Right atrium auricular region (tissue), 2 donors: ENCODE data around the gene COX5A. TPM values are rescaled to one million over a fixed set of nuclear protein-coding genes. Genes with fewer than 3 reads are reported as not detected.
A peak's percentile ranks its signal among the peaks of the same experiment; 100 is the strongest.

Experiments used
- DNase-seq: peaks from one replicate; pipeline ENCODE4 v3.0.0-alpha.2; 2019; ENCODE audit warnings: low spot score
- H3K27ac ChIP-seq, 2 donors: fragments of 200-600 bp; sonication (generic); 1 replicate in 1 of 2; 2 replicates in 1 of 2; pipeline ENCODE4 v1.5.1; 2016 to 2019
- H3K27me3 ChIP-seq, 2 donors: fragments of 200-600 bp; sonication (generic); one replicate each; pipeline versions ENCODE4 v1.5.1 to v1.6.0; 2017 to 2019
- H3K36me3 ChIP-seq: fragments of 200-600 bp; sonication (generic); one replicate; pipeline ENCODE4 v1.5.1; 2016
- H3K4me1 ChIP-seq, 2 donors: fragments of 200-600 bp; sonication (generic); one replicate each; pipeline versions ENCODE4 v1.5.1 to v1.6.0; 2017 to 2019
- H3K4me3 ChIP-seq, 2 donors: fragments of 200-600 bp; sonication (generic); 1 replicate in 1 of 2; 2 replicates in 1 of 2; pipeline ENCODE4 v1.5.1; 2017 to 2019; ENCODE audit warnings: mild to moderate bottlenecking in 1 of 2, moderate library complexity in 1 of 2
- H3K9me3 ChIP-seq, 2 donors: fragments of 200-600 bp; sonication (generic); one replicate each; pipeline ENCODE4 v1.5.1; 2019
- total RNA-seq, 2 donors: library from RNA; depleted of rRNA; stranded (reverse); fragments of >200 nt; gene quantifications; one replicate each; pipeline ENCODE4 v1.1.0, GENCODE V29; 2016
- TF ChIP-seq, protein P1 (sequence below), 2 donors: fragments of 200-600 bp; sonication (generic); IDR thresholded peaks; one replicate each; pipeline ENCODE4 v1.5.1; 2019; ENCODE audit warnings: antibody characterized with exemption in 2 of 2

COX5A gene
- total RNA-seq, 2 donors from 2014 or later, result 399 to 869 TPM

DNA sequence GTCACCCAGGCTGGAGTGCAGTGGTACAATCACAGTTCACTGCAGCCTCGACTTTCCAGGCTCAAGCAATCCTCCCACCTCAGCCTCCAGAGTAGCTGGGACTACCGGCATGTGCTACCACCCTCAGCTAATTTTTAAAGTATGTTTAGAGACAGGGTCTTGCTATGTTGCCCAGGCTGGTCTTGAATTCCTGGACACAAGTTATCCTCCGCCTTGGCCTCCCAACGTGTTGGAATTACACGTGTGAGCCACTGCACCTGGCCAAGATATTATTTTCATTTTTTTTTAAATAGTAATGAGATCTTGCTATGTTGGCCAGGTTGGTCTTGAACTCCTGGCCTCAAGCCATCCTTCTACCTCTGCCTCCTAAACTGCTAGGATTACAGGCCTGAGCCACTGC lies 52.4 kb downstream of the COX5A start:
- Histone ChIP-seq H3K9me3 (no peaks in the 10 kb centered on the region), H3K4me1 (peaks cover 0 to 16% of the 10 kb centered on the region in 2 donors), H3K27ac (no peak overlapping the region), H3K27me3 (no peaks in the 10 kb centered on the region), H3K4me3 (no peak overlapping the region), H3K36me3 (no peaks in the 10 kb centered on the region)
- TF ChIP-seq, protein P1, sequence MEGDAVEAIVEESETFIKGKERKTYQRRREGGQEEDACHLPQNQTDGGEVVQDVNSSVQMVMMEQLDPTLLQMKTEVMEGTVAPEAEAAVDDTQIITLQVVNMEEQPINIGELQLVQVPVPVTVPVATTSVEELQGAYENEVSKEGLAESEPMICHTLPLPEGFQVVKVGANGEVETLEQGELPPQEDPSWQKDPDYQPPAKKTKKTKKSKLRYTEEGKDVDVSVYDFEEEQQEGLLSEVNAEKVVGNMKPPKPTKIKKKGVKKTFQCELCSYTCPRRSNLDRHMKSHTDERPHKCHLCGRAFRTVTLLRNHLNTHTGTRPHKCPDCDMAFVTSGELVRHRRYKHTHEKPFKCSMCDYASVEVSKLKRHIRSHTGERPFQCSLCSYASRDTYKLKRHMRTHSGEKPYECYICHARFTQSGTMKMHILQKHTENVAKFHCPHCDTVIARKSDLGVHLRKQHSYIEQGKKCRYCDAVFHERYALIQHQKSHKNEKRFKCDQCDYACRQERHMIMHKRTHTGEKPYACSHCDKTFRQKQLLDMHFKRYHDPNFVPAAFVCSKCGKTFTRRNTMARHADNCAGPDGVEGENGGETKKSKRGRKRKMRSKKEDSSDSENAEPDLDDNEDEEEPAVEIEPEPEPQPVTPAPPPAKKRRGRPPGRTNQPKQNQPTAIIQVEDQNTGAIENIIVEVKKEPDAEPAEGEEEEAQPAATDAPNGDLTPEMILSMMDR (IDR thresholded peaks at IDR 0.05), result no peak
- DNase-seq, result no peak

DNA sequence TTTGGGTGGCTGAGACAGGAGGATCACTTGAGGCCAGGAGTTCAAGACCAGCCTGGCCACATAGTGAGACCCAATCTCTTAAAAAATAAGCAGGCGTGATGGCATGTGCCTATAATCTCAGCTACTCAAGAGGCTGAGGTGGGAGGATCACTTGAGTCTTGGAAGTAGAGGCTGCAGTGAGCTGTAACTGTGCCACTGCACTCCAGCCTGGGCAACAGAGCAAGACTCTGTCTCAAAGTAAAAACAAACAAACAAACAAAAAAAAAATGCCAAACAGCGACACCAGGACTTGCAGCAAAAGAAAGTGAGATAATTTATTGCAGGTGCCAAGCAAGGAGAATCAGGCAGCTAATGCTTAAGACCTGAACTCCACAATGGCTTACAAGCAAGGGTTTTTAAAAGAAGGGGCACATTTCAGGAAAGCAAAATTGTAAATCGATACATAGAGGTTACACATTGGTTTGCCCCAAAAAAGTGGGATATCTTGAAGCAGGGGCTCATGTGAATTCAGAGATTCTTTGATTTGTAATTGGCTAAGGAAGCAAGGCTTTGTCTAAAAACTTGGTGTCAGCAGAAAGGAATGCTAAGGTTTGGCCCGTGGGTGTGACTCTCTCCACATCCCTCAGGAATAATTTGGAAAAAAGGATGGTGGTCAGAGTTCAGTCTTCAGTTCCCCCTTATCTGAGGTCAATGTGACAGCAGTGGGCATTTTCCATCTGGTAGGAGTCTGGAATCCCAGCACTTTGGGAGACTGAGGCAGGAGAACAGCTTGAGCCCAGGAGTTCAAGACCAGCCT lies 53.2 kb downstream of the COX5A start:
- Histone ChIP-seq H3K9me3 (no peaks in the 10 kb centered on the region), H3K4me3 (no peak overlapping the region), H3K27ac (no peak overlapping the region), H3K27me3 (no peaks in the 10 kb centered on the region), H3K36me3 (no peaks in the 10 kb centered on the region), H3K4me1 (peaks cover 0 to 12% of the 10 kb centered on the region in 2 donors)
- no peak for DNase-seq
- TF ChIP-seq, protein P1 (IDR thresholded peaks at IDR 0.05), result no peak

DNA sequence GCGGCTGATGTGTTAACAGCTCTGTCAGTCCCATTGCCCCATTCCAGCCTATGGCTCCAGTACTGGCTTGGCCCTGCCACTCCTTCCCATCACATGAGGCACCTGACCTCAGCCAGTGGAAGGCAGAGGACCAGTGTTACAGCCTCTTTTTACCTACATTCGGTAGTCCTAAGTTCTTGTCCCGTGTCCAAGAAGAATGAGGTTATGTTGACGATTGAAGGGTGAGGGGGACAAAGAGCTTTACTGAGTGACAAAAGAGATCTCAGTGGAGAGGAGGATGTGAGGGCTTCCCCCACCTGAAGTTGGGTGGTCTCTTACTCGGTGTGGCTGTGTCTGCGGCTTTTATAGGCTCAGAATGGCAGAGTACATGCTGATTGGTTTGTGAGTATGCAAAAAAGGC lies 55.3 kb downstream of the COX5A start:
- no peaks in the 10 kb centered on the region for H3K4me1 ChIP-seq
- TF ChIP-seq, protein P1 (IDR thresholded peaks at IDR 0.05), result no peak
- no peaks in the 10 kb centered on the region for H3K36me3 ChIP-seq
- no peak for DNase-seq
- no peaks in the 10 kb centered on the region for H3K9me3 ChIP-seq
- no peak overlapping the region for H3K27ac ChIP-seq
- H3K27me3 ChIP-seq, result no peaks in the 10 kb centered on the region
- no peak overlapping the region for H3K4me3 ChIP-seq

DNA sequence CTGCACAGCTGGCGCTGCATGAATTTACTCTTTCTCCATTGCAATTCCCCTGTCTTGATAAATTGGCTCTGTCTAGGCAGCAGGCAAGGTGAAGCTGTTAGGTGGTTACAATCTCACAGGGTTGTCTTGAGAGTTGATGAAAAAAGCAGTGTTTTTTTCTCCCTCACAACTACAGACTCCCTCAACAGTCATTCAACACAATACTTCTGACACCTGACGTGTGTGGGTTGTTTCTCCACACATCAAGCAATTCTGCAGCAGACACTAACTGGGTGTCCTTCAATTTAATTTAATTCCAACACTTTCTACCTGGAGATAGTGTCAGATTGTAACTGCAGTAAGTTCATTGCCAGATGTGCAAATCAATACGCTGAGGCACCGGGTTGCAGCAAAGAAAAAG lies 59.6 kb downstream of the COX5A start:
- Histone ChIP-seq H3K4me3 (no peak overlapping the region), H3K27me3 (no peaks in the 10 kb centered on the region), H3K4me1 (peaks cover 0 to 6% of the 10 kb centered on the region in 2 donors), H3K27ac (no peak overlapping the region), H3K36me3 (no peaks in the 10 kb centered on the region), H3K9me3 (no peaks in the 10 kb centered on the region)
- TF ChIP-seq, protein P1 (IDR thresholded peaks at IDR 0.05), result no peak
- no peak for DNase-seq

DNA sequence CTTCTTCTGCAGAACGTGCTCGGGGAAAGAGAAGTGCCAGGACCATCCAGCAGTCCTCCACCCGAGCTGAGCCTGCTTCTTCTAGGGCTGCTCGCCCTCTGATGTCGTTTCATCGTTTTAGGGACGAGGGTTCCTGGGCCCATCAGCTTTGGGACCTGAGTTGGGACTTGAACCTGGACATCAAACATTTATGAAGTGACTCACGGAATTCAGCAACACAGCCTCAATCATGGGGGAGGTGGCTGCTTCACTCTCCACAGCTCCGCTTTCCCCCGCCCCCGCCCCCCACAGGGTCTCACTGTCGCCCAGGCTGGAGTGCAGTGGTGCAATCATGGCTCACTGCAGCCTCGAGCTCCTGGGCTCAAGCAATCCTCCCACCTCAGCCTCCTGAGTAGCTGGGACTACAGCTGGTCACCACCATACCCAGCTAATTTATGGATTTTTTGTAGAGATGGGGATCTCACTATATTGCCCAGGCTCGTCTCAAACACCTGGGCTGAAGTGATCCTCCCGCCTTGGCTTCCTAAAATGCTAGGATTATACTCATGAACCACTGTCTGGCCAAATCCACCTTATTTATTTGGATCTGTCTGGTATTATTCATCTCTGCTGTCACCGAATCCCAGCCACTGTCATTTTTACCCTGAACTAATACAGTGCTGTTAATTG lies 64.0 kb downstream of the COX5A start:
- Histone ChIP-seq H3K4me1 (peaks cover 0 to 44% of the 10 kb centered on the region in 2 donors), H3K9me3 (no peaks in the 10 kb centered on the region), H3K27ac (peak overlapping the region; percentile 76 to 93), H3K27me3 (no peaks in the 10 kb centered on the region), H3K36me3 (no peaks in the 10 kb centered on the region), H3K4me3 (peak overlapping the region; percentile 61 to 76)
- DNase-seq, result peak; percentile 60
- TF ChIP-seq, protein P1 (IDR thresholded peaks at IDR 0.05), result no peak
